D721Med (cell line): ENCODE results near the gene TMEM35A.

Experiments used
- DNase-seq: peaks from one replicate; pipeline ENCODE4 v3.0.0; 2011; ENCODE audit warnings: low spot score; ENCODE audit not compliant: insufficient read length
- FAIRE-seq: peaks from 2 replicates; lab custom pipeline; 2011; peaks lifted over from hg19 to GRCh38; lab: Jason Lieb, UNC
- TF ChIP-seq, protein P1 (sequence below): IDR thresholded peaks from 2 replicates; pipeline ENCODE4 v1.5.1; 2012; ENCODE audit warnings: mild to moderate bottlenecking, control low read depth; ENCODE audit not compliant: insufficient read depth; ENCODE audit errors: missing control alignments

The TMEM35A gene

GRCh38 chrX:101057093-101057714 lies 21.5 kb upstream of the TMEM35A start:
- DNase-seq = no peak
- no peak for FAIRE-seq
- TF ChIP-seq, protein P1, sequence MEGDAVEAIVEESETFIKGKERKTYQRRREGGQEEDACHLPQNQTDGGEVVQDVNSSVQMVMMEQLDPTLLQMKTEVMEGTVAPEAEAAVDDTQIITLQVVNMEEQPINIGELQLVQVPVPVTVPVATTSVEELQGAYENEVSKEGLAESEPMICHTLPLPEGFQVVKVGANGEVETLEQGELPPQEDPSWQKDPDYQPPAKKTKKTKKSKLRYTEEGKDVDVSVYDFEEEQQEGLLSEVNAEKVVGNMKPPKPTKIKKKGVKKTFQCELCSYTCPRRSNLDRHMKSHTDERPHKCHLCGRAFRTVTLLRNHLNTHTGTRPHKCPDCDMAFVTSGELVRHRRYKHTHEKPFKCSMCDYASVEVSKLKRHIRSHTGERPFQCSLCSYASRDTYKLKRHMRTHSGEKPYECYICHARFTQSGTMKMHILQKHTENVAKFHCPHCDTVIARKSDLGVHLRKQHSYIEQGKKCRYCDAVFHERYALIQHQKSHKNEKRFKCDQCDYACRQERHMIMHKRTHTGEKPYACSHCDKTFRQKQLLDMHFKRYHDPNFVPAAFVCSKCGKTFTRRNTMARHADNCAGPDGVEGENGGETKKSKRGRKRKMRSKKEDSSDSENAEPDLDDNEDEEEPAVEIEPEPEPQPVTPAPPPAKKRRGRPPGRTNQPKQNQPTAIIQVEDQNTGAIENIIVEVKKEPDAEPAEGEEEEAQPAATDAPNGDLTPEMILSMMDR = no peak

GRCh38 chrX:101062176-101062575 lies 16.5 kb upstream of the TMEM35A start:
- TF ChIP-seq, protein P1 = no peak
- FAIRE-seq = no peak
- DNase-seq = no peak

- TF ChIP-seq, protein P1 = no peak
- FAIRE-seq = no peak
- DNase-seq = no peak
Observed at GRCh38 chrX:101071582-101071981, 7.1 kb upstream of the TMEM35A start.

GRCh38 chrX:101079736-101080270 lies 1.1 kb downstream of the TMEM35A start:
- TF ChIP-seq, protein P1 = no peak
- no peak for FAIRE-seq
- DNase-seq = no peak

- DNase-seq (no peak), FAIRE-seq (no peak)
- TF ChIP-seq, protein P1 = no peak
Observed at GRCh38 chrX:101080326-101081124, 1.8 kb downstream of the TMEM35A start.

GRCh38 chrX:101081231-101081630 lies 2.6 kb downstream of the TMEM35A start:
- DNase-seq (no peak), FAIRE-seq (no peak)
- TF ChIP-seq, protein P1 = no peak
